ENCODE measurements around the gene WDR4.

- TF ChIP-seq POLR2A (IDR thresholded peaks at IDR 0.05), result no peak
- TF ChIP-seq CTCF (IDR thresholded peaks at IDR 0.05), result no peak
- no peak for TF ChIP-seq POLR2AphosphoS5 (IDR thresholded peaks at IDR 0.05)
Observed at GRCh38 chr21:42809171-42809570, 70.2 kb downstream of the WDR4 start.

Measured in transverse colon (tissue), 4 donors.